COLO668 (cell line): ENCODE results near the gene HDAC4.
"Not testable (repeated sequence)": the region's sequence is repeated elsewhere in the genome, so short reads cannot be mapped to it uniquely, and the experiment has no call there.

Experiments used
- DNase-seq: peaks from one replicate; lab custom pipeline; 2025; ENCODE audit not compliant: unreplicated experiment; lab: John Stamatoyannopoulos, UW

Gene HDAC4

DNA sequence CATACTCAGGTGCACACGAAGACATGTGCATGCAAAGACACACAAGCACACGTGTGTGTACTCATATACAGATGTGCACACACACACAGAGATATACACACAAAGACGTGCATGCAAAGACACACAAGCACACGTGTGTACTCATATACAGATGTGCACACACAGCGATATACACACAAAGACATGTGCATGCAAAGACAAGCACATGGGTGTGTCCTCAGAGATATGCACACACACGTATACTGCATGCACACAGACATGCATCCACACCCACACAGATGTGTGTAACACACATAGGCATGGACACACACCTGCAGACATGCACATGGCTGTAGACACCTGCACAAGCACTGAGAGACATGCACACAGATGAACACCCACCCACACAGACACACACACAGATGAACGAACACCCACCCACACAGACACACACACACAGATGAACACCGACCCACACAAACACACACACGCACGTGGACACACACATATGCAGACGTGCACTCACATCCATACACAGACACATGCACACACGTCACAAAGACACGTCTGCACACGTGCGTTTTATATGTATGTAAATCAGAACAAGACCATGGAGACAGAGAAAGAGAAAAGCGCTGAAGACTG lies 321.0 kb downstream of the HDAC4 start:
- DNase-seq: no peak

DNA sequence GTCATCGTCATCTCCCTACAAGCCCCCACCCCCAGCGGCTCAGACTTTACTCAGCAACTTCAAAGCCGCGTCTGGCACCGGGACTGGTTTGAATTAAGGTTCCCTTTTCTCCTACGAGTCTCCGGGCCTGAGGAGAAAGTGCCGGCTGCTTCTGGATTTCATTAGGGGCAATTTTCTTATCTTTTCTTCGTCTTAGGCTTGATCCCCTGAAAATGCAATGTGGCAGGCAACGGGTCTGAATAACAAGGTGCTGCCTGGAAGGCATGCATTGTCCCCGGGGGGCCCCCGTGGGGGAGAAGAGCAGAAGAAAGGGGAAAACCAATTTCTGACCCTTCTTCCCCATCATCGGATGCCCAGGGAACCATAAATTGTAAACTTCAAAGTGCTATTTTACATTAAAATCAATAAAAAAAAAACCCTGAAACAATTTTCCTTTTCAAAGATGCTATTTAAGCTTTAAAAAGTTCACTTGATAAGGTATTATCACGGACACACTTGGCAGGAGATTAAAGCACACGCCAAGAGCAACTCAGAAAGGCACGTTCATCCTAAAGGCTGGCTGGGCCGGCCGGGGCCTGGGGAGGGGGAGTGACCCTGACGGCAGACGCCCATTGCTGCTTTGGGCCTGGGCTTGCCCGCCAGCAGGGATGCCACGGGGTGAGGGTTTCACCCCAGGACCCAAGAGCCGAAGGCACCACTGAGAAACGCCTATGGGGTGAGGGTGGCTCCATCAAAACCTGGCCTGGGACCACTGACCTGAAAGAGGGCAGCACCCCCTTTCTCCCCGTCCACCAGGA lies 322.5 kb downstream of the HDAC4 start:
- no peak for DNase-seq

DNA sequence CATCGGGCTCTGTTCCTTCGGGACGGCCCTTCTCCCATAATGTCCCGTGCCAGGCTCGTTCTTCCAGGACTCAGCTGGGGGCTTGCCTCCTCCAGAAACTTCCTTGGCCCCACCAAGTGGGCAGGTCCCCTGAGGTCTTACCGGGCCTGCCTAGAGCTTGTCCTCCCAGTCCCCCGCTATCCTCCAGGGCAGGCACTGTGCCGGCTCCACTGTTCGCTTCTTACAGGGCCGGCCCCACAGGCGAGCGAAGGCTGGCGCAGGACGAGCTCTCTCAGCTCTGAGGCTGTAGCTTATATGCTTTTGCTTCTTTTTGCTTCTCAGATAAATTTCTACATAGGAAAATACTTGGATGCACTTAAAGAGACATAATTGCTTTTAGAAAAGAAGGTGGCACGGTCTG lies 323.6 kb downstream of the HDAC4 start:
- no peak for DNase-seq

DNA sequence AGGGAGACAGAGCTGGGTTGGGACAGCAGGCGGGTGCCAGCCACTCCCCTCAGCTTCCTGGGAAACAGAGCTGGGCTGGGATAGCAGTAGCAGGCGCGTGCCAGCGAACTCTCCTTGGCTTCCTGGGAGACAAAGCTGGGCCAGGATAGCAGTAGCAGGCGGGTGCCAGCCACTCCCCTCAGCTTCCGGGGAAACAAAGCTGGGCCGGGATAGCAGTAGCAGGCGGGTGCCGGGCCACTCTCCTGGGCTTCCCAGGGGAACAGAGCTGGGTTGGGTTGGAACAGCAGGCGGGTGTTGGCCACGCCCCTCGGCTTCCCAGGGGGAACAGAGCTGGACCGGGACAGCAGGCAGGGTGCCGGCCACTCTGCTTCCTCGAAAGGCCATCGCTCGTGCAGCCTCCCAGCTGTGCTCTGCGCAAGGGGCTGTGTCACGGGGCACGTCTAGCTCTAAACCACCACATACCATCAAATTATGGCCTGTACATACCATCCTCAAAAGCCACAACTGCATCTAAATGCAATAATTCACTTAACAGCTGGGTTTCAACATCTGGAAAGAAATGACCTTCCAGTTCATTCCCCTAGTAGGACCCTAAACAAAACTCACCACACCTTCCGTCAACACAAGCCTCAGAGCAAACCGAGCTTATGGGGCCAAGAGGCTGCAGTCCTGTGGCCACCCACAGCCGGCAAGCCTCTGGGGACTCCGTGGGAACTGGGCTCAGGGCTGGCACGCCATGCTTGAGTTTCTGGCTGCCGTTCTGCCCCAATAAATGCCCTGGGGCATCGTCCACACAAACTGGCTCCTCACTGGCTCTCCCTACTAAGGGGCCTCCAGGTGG lies 324.7 kb downstream of the HDAC4 start:
- no peak for DNase-seq

DNA sequence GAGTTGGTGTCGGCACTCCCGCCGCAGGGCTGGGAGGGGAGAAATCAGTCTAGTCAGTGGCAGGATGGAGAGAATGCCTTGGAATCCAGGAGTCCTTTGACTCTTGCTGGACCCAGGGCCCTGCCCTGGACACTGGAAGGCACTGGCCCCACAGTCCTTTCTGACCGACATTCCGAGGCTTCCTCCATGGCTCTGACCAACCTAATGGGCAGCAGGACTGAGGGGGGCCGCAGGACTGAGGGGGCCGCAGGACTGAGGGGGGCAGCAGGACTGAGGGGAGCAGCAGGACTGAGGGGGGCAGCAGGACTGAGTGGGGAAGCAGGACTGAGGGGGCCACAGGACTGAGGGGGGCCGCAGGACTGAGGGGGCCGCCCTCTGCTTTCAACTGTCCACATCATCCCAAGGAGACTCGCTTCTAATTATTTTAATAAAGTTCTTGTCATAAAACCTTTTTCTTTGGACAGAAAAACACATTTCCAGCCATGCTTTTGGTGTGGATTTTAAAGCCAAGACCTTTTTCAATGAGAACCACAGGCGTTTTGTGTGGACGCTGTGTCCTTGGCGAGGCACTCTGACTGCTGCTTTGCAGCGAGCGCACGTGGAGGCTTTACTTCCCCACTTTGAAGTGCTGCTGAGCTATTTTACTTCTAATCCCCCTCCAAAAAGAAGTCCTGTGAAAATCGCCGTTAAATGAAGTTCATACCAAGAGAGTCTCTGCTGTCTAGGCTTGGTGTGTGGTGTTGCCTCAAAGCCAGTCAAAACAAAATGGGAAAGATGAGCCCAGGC lies 326.9 kb downstream of the HDAC4 start:
- DNase-seq: no peak

DNA sequence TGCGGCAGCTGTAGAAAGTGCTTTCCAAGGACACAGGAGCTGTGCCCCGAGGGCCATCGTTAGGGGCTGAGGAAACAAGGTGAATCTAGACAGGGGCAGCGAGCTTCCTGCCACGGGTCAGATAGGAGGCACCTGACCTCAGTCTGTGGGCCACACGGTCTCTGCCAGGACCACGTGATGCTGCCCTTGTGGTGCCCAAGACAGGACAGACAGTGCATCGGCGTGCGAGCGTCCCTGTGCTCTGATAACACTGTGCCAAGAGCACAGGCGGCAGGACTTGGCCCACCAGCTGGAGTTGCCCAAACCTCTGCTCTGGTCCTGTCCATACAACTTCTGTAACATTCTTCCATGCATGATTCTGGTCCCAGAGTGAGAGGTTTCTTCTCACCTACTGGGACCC lies 327.6 kb downstream of the HDAC4 start:
- DNase-seq: no peak

DNA sequence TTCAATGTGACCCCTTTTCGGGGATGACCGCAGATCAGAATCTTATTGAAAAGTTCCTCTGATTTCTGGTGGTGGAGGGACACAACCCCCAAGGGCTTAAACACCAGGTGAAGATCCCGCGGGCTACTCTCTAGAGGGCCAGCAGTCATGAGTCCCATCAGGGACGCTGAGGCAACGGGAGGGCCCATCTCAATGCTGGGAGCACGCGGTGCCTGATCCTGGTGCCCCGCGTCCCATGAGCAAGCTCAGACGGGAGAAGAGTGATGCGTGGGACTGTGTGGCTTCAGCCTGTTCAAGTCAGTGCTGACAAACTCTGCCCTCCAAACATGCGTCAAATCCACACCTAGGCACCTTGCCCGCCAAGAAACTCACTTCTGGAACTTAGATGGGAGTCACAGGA lies 328.0 kb downstream of the HDAC4 start:
- no peak for DNase-seq

DNA sequence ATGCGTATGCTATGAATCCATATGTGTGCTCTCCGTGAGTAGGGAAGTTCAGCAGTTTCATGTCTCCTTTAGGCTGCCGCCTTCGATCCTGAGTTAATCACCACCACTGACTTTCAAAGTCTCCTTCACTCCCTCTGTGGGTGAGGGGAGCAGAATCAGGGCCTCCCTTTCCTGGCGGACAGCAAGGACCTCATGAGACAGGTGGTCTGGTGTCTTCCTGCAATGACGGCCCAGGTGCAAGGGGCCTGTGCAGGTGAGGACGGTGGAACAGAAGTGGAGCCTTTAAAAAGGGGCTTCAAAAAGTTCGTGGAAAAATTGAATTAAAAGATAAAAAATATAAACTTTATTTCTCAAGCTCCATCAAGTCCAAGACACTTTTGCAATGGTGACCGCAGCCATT lies 330.4 kb downstream of the HDAC4 start:
- DNase-seq: no peak

DNA sequence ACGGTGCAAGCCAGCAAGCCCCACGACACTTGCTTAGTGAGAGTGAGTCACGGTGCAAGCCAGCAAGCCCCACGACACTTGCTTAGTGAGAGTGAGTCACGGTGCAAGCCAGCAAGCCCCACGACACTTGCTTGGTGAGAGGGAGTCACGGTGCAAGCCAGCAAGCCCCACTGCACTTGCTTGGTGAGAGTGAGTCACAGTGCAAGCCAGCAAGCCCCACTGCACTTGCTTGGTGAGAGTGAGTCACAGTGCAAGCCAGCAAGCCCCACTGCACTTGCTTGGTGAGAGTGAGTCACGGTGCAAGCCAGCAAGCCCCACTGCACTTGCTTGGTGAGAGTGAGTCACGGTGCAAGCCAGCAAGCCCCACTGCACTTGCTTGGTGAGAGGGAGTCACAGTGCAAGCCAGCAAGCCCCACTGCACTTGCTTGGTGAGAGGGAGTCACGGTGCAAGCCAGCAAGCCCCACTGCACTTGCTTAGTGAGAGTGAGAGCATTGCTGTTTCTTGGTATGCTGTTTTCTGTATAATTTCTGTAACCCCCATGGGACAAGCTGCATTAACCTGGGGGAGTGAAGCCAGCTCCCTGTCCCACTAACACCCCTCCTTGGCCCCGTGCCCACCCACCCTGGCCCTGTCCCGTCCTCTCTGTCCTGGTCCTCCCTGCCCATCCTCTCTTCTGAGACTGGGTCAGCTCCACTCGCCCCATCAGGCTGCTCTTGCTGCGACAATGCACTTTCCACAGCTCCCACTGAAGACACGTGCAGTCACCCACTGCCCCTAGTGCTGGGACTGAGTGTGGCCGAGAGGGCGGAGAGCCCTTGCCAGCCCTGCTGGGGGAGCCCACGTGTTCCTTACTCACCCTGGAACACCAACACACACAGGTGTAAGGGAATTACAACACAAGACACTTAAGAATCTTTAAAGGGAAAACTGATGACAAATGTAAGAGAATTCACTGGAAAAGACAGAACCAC lies 331.2 kb downstream of the HDAC4 start:
- not testable (repeated sequence) for DNase-seq

DNA sequence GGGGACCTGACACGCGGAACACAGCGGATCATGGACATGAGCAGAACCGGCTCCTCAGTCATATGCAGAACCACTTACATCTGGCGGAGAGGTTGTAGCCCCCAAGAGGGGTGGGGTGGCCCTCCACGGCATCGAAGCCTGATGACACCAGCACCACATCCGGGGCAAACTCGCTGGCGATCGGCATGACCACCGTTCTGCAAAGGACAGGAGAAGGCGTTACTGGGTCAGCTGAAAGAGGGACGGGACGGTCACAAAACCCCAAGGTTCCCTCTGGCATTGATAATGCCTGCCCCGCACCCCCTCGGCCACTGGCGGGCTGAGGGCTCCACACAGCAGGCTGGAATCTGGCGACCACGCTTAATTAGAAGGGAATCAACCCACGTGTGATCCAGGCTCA lies 332.4 kb downstream of the HDAC4 start:
- no peak for DNase-seq

DNA sequence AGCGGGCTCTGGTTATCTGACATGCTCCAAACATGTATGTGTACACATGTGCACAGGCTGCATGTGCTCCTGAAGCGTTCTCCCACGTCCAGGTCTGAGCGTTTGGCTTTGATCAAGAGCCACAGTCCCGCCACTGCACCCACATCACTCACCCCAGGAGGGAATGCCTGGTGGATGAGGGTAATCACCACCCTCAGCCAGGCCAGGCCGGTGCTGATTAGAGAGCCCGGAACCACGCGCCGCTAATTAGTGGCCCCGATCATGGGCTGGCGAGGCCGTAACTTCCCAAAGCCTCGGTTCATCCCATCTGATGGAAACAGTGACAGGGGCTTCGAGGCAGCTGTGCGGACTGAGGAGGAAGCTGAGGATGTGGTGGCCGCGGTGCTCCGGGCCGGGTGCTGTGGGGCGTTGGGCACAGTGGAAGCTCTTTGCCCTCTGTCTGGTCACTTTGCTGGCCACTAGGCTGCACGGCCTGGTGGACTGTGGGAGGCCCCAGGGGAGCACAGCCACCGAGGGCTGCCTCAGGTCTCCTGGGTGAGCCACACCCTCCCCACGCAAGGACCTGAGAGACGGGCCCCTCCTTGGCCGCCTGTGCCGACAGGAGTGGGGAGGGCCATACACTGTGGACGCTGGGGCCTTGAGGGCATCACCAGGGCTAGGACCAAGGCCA lies 333.5 kb downstream of the HDAC4 start:
- no peak for DNase-seq

DNA sequence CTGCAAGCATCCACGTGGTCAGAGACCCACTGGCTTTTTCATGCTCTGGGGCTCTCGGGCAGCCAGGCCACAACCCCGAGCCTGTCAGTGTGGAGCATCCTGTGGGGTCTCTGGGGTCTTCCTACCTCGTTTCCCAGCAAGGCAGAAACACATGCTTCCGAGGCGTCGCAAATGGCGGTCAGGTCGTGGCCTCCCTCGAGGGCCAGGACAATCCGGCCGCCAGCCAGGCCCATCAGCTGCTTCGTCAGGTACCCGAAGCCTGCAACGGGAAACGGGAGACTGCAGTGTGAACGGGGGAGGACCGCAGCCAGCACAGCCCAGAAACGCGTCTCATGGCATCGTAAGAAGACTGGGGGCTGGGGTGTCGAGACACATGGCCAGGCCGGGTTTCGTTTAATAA lies 334.2 kb downstream of the HDAC4 start:
- no peak for DNase-seq

DNA sequence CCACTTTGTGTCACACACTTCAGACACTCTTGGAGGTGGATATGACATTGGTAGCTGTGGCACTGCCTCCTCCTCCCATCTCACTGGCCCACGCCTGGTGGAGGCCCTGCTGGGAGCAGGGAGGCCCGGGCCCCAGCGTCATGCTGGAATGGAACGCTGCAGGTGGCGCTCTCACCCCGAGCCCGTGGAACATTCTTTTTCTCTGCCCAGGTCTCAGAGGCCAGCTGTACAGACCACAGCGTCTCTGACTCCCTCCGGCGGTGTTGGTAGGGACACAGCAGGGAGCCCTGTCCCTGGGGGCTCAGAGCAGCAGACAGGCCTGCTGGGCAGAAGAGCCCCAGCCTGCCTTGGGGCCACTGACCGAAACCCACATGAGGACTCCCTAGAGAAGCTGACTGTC lies 334.9 kb downstream of the HDAC4 start:
- no peak for DNase-seq

DNA sequence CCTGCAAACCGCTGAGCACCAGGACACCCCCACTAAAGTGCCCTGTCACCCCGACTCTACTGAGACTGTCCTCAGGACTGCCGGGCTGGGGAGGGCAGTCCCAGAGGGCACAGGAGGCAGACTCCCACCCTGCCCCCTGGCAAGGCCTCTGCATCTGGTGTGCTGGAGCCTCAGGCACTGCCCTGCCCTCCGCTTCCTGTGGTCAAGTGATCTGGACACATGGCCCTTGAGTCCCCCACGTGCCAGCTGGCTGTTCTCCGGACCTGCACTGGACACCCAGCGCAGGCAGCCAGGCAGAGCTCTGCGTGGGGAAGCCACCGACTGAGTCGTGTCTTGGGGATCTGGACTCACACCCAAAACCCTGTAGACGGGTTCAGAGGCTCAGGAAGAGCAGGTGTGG lies 335.3 kb downstream of the HDAC4 start:
- no peak for DNase-seq

DNA sequence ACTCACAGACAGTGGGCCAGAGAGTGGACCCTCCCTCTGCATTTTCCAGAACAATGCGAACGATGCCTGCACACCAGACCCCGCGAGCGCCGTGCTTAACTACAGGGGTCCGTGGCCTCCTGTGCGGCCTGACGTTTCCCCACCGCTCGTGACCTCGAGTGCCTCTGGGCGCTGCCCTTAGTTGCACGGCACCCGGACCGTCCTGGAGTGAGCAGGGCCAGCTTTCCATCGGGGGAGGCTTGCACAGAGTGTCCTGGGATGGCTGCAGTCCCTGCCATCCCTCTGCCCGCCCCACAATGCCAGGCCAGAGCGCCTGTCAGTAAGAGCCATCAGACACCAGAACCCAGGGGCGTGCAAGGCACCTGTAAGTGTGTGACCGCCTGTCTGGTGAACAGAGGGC lies 335.9 kb downstream of the HDAC4 start:
- DNase-seq: no peak

DNA sequence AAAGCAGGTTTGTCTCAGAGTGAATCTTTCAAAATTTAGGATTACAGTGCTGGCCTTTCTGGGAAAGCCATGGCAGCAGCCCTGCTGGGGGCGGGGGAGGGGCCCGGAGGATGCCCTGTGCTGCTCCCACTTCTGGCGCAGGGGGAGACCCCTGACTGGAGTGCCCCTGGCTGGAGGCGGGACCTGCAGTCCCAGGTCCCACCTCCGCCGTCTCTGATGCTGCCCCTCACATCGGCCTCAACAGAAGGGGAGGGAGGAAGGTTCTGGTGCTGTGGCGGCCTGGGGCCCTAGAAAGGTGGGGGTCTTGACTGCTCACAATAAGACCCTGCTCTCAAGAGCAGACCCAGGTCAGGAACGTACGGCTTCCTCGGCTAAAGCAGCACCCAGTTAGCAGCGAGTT lies 336.6 kb downstream of the HDAC4 start:
- DNase-seq: no peak

DNA sequence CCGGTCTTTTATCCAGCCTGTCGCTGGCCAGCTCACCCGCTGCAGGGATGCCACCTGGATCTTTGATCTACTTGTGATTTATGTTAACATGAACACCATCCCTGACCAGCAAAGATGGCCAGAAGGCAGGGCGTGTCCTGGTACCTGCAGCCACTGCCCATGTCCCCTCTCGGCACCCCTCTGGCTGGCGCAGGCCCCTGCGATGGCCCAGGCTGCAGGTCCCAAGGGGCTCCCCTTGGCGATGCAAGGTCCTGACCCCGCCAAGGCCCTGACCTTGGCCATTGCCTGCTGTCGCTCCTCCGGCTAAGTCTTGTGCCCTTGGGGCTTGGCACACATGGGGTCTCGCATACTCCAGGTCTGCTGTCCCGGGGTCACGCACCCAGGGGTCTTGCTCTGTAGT lies 338.1 kb downstream of the HDAC4 start:
- DNase-seq: no peak

DNA sequence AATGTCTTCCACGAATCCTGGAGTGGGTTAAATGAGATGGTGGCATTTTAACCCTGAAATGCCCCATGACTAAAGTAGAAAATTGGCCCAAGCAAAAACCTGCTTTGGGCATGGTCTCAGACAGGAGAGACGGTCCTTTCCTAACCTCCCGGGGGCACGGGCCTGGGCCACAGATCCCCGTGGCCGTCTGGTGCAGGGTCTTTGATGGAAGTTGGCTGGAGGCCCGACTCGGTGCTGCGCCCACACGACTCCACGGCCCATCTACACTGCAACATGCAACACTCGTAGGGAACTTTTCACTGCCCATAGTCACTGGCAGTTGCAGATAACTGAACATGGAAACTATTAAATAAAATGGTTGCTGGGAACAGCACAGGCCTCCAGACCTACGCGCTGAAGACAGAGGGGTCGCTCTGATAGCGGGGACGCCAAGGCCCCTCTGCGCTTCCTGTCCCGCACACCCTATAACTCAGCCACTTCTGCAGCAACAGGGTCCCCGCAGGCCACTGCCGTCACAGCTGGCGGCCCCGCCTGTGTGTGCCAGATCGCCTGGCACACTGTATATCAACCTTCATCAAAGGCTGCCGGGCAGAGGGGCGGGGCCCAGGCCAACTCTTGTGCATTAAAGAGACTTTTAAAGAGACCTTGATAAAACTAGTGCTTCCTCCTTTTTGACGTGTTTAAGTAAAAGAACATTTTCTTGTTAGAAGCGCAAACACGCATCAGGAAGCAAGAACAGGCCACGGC lies 338.8 kb downstream of the HDAC4 start:
- no peak for DNase-seq

DNA sequence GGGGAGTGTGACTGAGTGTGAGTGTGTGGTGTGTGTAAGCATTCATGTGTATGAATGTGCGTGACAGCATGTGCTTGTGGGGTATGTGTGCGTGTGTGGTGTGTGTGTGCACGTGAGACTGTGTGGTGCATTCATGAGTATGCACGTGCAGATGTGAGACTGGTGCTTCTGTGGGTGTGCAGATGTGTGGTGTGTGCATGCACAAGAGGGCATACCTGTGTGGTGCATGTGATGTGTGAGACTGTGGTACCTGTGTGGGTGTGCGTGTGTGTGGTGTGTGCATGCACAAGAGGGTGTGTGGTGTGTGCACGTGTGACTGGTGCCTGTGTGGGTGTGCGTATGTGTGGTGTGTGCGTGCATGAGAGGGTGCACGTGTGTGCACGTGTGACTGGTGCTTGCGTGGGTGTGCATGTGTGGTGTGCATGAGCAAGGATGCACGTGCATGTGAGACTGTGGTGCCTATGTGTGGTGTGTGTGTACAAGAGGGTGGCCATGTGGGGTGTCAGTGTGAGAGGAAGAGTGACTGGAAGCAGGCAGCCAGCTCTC lies 339.6 kb downstream of the HDAC4 start:
- no peak for DNase-seq
